GM12878 (cell line): Measurements from ENCODE around the gene S1PR3. TPM values are rescaled to one million over a fixed set of nuclear protein-coding genes. Genes with fewer than 3 reads are reported as not detected.

Experiments
- ATAC-seq: fragments of 200-7000 bp; cut with Tn5 transposase; 3 replicates; pipeline ENCODE4 v1.9.1; 2020; ENCODE audit warnings: mild to moderate bottlenecking, moderate library complexity
- BruUV-seq: library from RNA; stranded (reverse); fragments of 400-500 nt; replicated peaks from 2 replicates; lab custom pipeline; 2021; lab: Mats Ljungman, UMichigan
- CTCF ChIA-PET: fragments of 300-600 bp; sonication (Branson Sonifier 250); formaldehyde crosslinking; extraction: SDS; loops from one replicate; lab custom pipeline; 2021; ENCODE audit warnings: inconsistent platforms; lab: Yijun Ruan, JAX
- POLR2A ChIA-PET: fragments of 350-600 bp; formaldehyde crosslinking; extraction: SDS; loops from one replicate; lab custom pipeline; 2021; ENCODE audit warnings: inconsistent platforms; lab: Charles Lee
- RAD21 ChIA-PET: fragments of 300-600 bp; sonication (Branson Sonifier 250); formaldehyde crosslinking; loops from one replicate; lab custom pipeline; 2023; ENCODE audit warnings: antibody characterized with exemption; ENCODE audit not compliant: unreplicated experiment; lab: Charles Lee
- SMC1A ChIA-PET: fragments of 300-600 bp; sonication (Branson Sonifier 250); formaldehyde crosslinking; loops from one replicate; lab custom pipeline; 2023; ENCODE audit not compliant: unreplicated experiment, uncharacterized antibody; lab: Charles Lee
- DNase-seq: peaks from one replicate; pipeline ENCODE4 v3.0.0-alpha.2; 2011; ENCODE audit warnings: low read depth, low spot score
- FAIRE-seq: peaks from 3 replicates; lab custom pipeline; 2011; peaks lifted over from hg19 to GRCh38; lab: Jason Lieb, UNC
- H2AFZ ChIP-seq: 2 replicates; pipeline ENCODE4 v1.6.0; 2011; ENCODE audit warnings: low read depth, low read length, control low read depth; ENCODE audit not compliant: control insufficient read depth
- H3K27ac ChIP-seq: 2 replicates; pipeline ENCODE4 v1.5.1; 2011; ENCODE audit warnings: control low read depth; ENCODE audit not compliant: control insufficient read depth, insufficient read depth
- H3K27me3 ChIP-seq, 2 experiments: replicated peaks in 1 of 2; 2 replicates each; pipeline versions ENCODE4 v1.6.0 to v1.6.1; 2011; ENCODE audit warnings: low read length in 1 of 2; ENCODE audit not compliant: control insufficient read depth in 2 of 2, insufficient read depth in 2 of 2
- H3K36me3 ChIP-seq, 2 experiments: 2 replicates each; pipeline ENCODE4 v1.5.1; 2011; ENCODE audit warnings: low read length in 1 of 2; ENCODE audit not compliant: control insufficient read depth in 2 of 2, insufficient read depth in 2 of 2
- H3K4me1 ChIP-seq: 2 replicates; pipeline ENCODE4 v1.6.1; 2011; ENCODE audit warnings: mild to moderate bottlenecking, low read length, moderate library complexity, mixed read lengths; ENCODE audit not compliant: control insufficient read depth, insufficient read depth
- H3K4me2 ChIP-seq: 2 replicates; pipeline ENCODE4 v1.6.0; 2011; ENCODE audit warnings: control low read depth; ENCODE audit not compliant: control insufficient read depth, insufficient read depth
- H3K4me3 ChIP-seq: fragments of 200-600 bp; sonication (generic); 2 replicates; pipeline ENCODE4 v1.5.1; 2016
- H3K79me2 ChIP-seq: 2 replicates; pipeline ENCODE4 v1.6.0; 2011; ENCODE audit warnings: low read length; ENCODE audit not compliant: control insufficient read depth, insufficient read depth
- H3K9ac ChIP-seq: 2 replicates; pipeline ENCODE4 v1.8.0; 2011; ENCODE audit warnings: low read length, control low read depth, mixed read lengths; ENCODE audit not compliant: control insufficient read depth, insufficient read depth
- H3K9me3 ChIP-seq: replicated peaks from 3 replicates; pipeline ENCODE4 v1.5.1; 2011; ENCODE audit warnings: mild to moderate bottlenecking, low read length; ENCODE audit not compliant: control insufficient read depth, insufficient read depth
- H4K20me1 ChIP-seq: 2 replicates; pipeline ENCODE4 v1.6.0; 2011; ENCODE audit not compliant: control insufficient read depth, insufficient read depth
- ATF7 ChIP-seq: fragments of 450-650 bp; IDR thresholded peaks from 2 replicates; pipeline ENCODE4 v1.6.1; 2016; ENCODE audit warnings: low read depth, mild to moderate bottlenecking
- CEBPB ChIP-seq, 2 experiments: fragments of 150-350 bp in 1 of 2; IDR thresholded peaks; 2 replicates each; pipeline ENCODE4 v1.6.1; 2012 to 2014; ENCODE audit warnings: low read depth in 2 of 2, low read length in 2 of 2, borderline replicate concordance in 1 of 2, inconsistent platforms in 1 of 2
- JUND ChIP-seq: IDR thresholded peaks from 2 replicates; pipeline ENCODE4 v1.6.1; 2012; ENCODE audit warnings: low read depth, mild to moderate bottlenecking, low read length, improper control_type of control experiment, moderate library complexity
- KLF5 ChIP-seq: fragments of 450-650 bp; IDR thresholded peaks from 2 replicates; pipeline ENCODE4 v1.6.1; 2014; ENCODE audit warnings: mild to moderate bottlenecking; ENCODE audit not compliant: partially characterized antibody
- MTA2 ChIP-seq: fragments of 450-650 bp; IDR thresholded peaks from 2 replicates; pipeline ENCODE4 v1.6.1; 2016; ENCODE audit warnings: low read depth, mild to moderate bottlenecking, moderate library complexity
- NBN ChIP-seq: fragments of 450-650 bp; IDR thresholded peaks from 2 replicates; pipeline ENCODE4 v1.6.1; 2016
- NFYA ChIP-seq: IDR thresholded peaks from 2 replicates; pipeline ENCODE4 v1.6.1; 2011; ENCODE audit warnings: low read depth, mild to moderate bottlenecking, low read length, improper control_type of control experiment, borderline replicate concordance
- NR2F1 ChIP-seq: fragments of 450-650 bp; conservative IDR thresholded peaks from 2 replicates; pipeline ENCODE4 v1.6.1; 2017; ENCODE audit warnings: mild to moderate bottlenecking
- PKNOX1 ChIP-seq: fragments of 450-650 bp; IDR thresholded peaks from 2 replicates; pipeline ENCODE4 v1.6.1; 2016; ENCODE audit warnings: mild to moderate bottlenecking
- RBBP5 ChIP-seq: fragments of 200-600 bp; sonication (generic); conservative IDR thresholded peaks from 2 replicates; pipeline ENCODE4 v1.6.1; 2016
- RFX5 ChIP-seq: IDR thresholded peaks from 2 replicates; pipeline ENCODE4 v1.6.1; 2011; ENCODE audit warnings: low read depth, low read length, improper control_type of control experiment
- ZNF274 ChIP-seq: IDR thresholded peaks from one replicate; pipeline ENCODE4 v1.8.0; 2011; ENCODE audit not compliant: insufficient read length, insufficient read depth
- WGBS: methylation state at CpG from one replicate; pipeline ENCODE4 v1.1.6; 2016; ENCODE audit warnings: low lambda C conversion rate; ENCODE audit not compliant: insufficient replicate concordance, insufficient coverage; ENCODE audit errors: missing lambda C conversion rate; 5-methylcytosine and 5-hydroxymethylcytosine counted together
- in situ Hi-C: fragments of 300-500 bp; cut with MboI; formaldehyde crosslinking; loops from 9 replicates; pipeline ENCODE4 v1.14.3; 2018; ENCODE audit warnings: mixed read lengths
- intact Hi-C: fragments of 100-400 bp; cut with micrococcal nuclease; formaldehyde crosslinking; loops from one replicate; pipeline ENCODE4 v1.14.2; 2022; ENCODE audit not compliant: unreplicated experiment
- polyA plus RNA-seq, 11 experiments: library from polyadenylated mRNA; depleted of rRNA in 4 of 11; unstranded in 6 of 11; stranded (reverse) in 5 of 11; fragments of >200 nt; fragmentation: Nextera tagmentation in 4 of 11; fragmentation: Illumina TruSeq in 1 of 11; extraction: Ambion mirVana in 4 of 11; extraction: Trizol in 1 of 11; gene quantifications; 1 replicate in 1 of 11; 2 replicates in 10 of 11; pipeline versions ENCODE4 v1.2.1 to v1.2.3, GENCODE V29; 2011 to 2016; ENCODE audit warnings: inconsistent platforms in 2 of 11, missing spikeins in 2 of 11, low read depth in 1 of 11
- total RNA-seq, 4 experiments: library from RNA; depleted of rRNA in 3 of 4; stranded (reverse); fragments of >200 nt in 3 of 4; fragmentation: Illumina TruSeq in 1 of 4; extraction: Trizol in 1 of 4; gene quantifications; 2 replicates each; pipeline versions ENCODE4 v1.2.1 to v1.2.3, GENCODE V29; 2013 to 2021

The S1PR3 gene
- total and polyA plus RNA-seq, 10 of the 15 experiments (the other 5 are each of a cell fraction or from before 2014, with no cell fraction given), result 0.01 to 0.18 (median 0.01) TPM; not detected in 7

- H3K36me3 ChIP-seq, result no peaks in the 10 kb centered on the region
- TF ChIP-seq ATF7 (no peak), JUND (no peak), RFX5 (no peak), ZNF274 (no peak), CEBPB (IDR thresholded peaks at IDR 0.05; ENCODE audit: borderline replicate concordance in 1 of 2, low read depth in 2 of 2, low read length in 2 of 2) (no peak), MTA2 (no peak), NR2F1 (no peak), NFYA (no peak), NBN (no peak), RBBP5 (no peak), PKNOX1 (no peak), KLF5 (no peak)
- H3K9ac ChIP-seq, result no peak overlapping the region
- H3K27ac ChIP-seq, result no peak overlapping the region
- CTCF ChIA-PET, result no interaction called here
- WGBS, result 0% methylated on average over 3 of the region's 3 CpGs
- no peak overlapping the region for H2AFZ ChIP-seq
- no peak for FAIRE-seq
- intact Hi-C loops, result no loop called here
- H3K79me2 ChIP-seq, result no peaks in the 10 kb centered on the region
- H3K4me2 ChIP-seq, result no peak overlapping the region
- BruUV-seq, result no TSS peak
- SMC1A ChIA-PET, result no interaction called here
- no peaks in the 10 kb centered on the region for H4K20me1 ChIP-seq
- RAD21 ChIA-PET, result no interaction called here
- no peak for ATAC-seq
- H3K9me3 ChIP-seq, result no peaks in the 10 kb centered on the region
- H3K4me1 ChIP-seq, result no peaks in the 10 kb centered on the region
- in situ Hi-C loops, result no loop called here
- POLR2A ChIA-PET, result no interaction called here
- H3K27me3 ChIP-seq, result no peaks in the 10 kb centered on the region
- DNase-seq, result no peak
- H3K4me3 ChIP-seq, result no peak overlapping the region
These were observed 32.5 kb downstream of the S1PR3 start for GRCh38 chr9:89023740-89024139.
